Measurements from ENCODE around the gene TRIM63.

Gene TRIM63

DNA sequence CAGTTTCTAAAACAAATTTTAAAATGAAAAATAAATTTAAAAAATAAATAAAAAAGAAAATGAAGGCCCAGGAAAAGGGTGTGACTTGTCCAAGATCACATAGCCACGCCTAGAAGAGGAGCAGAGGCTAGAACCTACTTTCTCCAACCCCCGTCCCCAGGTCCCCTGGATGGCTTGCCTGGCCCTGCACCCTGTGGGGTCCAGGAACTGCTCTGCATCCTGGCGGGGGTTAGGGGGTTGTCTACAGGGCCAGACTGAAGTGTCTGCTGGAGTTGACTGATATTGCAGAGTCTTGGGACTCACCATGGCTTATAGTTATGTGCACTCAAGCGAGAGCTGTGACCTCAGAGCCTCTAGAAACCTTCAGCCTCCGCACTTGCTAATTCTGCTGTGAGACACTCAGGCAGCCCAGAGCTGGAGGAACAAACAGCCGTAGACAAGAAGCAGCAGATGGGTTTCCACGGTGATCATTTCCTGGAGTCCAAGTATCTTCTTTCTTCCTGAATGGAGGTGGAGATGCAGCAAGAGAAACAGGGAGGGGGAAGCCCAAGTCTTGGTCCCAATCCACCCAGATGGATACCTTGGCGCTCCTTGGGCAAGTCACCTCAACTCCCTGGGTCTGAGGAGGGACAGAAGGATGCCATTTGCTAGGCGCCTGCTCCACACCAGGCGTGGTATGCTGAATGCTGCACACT, 51.0 kb downstream of the TRIM63 start:
- no peak for DNase-seq (ENCODE audit: low spot score)

DNA sequence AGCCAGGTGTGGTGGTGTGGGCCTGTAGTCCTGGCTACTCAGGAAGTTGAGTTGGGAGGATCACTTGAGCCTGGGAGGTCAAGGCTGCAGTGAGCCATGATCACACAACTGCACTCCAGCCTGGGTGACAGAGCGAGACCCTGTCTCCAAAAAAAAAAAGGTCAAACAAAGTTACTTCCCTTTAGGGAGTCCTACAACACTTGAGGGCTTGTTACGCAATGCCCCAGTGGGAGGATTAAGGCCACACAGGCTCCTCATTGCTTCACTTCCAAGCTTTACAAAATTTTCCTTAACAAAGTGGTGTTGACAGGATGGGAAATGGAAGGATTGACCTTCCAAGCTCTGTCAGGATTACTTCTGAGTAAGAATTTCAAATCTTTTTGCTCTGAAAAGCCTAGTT, 52.1 kb downstream of the TRIM63 start:
- no peak for DNase-seq (ENCODE audit: low spot score)

DNA sequence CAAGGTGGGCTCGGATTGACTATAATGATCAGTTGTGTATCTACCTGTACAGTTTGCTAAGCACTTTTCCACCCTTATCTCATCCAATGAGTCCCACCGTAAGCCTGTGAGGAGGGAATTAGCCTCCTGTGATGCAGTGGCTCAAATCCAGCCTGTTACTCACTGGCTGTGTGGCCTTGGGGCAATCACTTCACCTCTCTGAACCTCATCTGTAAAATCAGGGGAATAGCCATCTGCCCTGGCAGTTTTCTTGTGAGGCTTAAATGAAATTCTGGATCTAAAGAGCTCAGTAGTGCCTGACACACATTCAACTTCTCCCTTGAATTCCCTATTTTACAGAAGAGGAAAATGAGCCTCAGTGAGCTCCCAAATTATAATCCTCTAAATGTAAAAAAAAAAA, 53.3 kb downstream of the TRIM63 start:
- no peak for DNase-seq (ENCODE audit: low spot score)

DNA sequence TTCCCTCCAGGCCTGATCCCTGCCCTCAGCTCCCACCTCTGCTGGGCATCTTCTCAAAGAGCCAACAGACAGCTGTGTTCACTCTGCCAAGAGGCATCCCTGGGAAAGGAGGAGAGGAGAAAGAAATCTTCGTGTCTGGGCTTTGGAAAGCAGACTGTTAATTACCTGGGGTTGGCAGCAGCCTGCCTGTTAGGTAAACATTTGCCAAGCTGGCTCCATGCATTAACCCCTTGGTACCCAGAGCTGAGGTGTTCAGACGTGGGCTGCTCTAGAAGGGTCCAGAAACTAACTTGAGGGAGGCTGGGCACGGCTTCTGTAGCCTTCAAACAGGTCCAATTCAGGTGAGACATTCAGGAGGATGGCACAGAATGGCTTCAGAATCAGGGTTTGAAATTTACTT, 54.6 kb downstream of the TRIM63 start:
- no peak for DNase-seq (ENCODE audit: low spot score)

DNA sequence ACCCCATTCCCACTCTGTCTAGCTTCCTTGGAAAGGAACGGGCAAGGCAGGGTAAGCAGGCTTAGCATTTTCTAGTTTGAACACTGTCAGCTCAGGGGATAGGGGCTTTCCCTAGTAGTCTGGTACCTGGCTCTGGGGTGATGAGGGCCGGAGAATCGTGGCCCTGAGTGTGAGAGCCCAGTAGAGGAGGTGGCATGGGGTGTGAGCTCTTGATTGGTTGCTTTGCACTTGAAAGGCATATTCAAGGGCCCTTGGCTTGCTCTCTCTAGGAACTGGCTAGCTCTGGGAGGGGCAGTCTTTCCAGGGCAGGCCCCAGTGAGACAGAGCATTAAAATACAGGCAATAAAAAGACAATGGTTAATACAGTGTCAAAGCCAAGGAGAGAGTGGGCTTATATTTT, 56.6 kb downstream of the TRIM63 start:
- no peak for DNase-seq (ENCODE audit: low spot score)

DNA sequence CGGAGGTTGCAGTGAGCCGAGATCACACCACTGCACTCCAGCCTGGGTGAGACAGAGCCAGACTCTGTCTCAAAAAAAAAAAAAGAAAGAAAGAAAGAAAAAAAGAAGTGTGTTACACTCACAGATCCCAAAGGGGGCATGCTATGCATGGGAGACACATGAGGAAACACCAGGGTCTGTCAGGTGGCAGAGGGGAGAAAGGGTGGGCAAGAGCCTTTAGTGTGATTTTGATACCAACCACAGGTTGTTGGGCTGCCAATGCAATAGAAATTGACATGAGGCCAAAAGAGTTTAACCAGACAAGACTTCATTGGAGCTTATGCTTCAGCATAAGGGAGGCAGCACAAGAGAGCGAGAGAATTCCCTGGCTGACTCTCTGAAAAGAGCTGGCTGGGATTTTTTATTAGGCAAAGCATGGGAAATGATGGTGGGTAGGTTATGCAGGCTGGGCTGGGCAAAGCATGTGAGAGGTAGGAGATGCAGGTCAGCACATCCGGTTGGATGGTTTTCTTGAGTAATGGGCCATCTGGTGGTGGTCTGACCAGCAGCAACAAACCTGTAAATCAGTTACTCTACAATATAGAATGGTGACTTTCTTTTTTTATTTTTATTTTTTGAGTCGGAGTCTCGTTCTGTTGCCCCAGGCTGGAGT, 57.5 kb downstream of the TRIM63 start:
- DNase-seq (ENCODE audit: low spot score), result no peak

DNA sequence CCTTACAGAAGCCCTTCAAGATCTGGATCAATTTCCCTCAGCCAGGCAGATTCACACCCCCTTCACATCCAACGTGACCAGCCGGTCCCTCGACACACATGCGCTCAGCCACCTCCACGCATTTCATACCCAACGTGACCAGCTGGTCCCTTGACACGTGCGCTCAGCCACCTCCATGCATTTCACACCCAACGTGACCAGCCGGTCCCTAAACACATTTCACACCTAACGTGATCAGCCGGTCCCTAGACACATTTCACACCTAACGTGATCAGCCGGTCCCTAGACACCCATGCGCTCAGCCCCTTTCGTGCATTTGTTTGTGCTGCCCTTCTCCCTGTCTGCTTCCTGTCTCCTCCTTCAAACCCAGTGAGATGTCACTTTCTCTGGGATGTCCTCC, 60.7 kb downstream of the TRIM63 start:
- DNase-seq (ENCODE audit: low spot score), result no peak

DNA sequence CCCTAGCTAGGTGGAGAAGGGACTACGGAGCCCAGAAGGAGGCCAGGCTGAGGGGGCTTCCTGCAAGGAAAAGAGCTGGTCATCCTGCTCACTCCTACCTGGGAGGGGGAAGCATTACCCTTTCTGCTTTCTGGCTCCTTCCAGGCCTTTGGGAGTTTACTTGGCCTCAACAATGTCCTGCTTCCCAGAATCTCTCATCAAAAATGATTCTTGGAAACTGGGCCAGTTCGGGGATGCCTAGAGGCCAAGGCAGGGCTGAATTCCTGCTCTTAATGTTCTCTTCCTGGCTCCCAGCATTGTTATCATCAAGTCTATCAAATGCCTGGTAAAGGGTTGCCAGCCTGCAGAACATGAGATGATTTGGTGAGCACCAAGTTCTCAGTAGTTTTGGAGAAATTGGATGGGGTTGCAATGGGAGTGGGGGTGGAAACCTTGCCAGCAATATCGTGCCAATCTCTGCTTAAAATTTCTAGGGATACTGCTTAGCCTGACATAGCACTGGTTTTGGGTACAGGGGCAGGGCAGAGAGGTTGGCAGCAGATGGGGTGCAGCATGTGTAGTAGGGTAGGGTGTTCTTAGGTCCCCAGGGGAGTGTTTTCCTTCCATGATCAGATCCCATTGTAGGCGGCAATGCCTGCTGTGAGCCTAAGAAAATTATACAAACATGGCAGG, 61.9 kb downstream of the TRIM63 start:
- no peak for DNase-seq (ENCODE audit: low spot score)

DNA sequence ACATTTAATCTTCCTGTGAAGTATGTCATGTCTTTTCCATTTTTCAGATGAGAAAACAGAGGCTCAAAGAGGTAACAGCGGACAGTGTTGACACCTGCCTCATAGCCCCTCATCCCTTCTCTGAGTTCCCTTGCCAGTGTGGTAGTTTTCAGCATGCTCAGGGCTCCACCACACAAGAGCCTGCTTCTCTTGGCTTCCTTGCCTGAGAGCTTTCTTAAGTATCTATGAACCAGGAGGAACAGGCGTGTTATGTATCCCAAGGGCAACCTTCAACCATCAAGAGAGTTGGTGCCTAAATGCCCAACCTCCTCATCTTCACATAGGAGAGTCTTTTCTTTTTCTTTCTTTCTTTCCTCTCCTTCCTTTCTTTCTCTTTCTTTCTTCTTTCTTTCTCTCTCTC, 63.7 kb downstream of the TRIM63 start:
- no peak for DNase-seq (ENCODE audit: low spot score)

DNA sequence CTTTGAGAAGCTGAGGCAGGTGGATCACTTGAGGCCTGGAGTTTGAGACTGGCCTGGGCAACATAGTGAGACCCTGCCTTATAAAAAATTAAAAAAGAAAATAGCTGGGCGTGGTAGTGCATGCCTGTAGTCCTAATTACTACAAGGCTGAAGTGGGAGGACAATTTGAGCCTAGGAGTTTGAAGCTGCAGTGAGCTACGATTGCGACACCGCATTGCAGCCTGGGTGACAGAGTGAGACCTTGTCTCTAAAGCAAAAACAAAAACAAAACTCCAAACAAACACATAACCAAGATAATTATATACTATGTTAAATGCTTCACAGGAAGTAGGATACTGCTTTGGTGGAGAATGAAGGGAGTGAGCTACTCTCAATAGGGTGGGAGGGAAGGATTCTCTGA, 64.2 kb downstream of the TRIM63 start:
- DNase-seq (ENCODE audit: low spot score), result no peak
